OCI-LY7 (cell line): ENCODE data around the gene JAKMIP3. TPM values are rescaled to one million over a fixed set of nuclear protein-coding genes. Genes with fewer than 3 reads are reported as not detected.

Experiments
- BruUV-seq: library from RNA; stranded (reverse); fragments of 400-500 nt; replicated peaks from 2 replicates; lab custom pipeline; 2021; lab: Mats Ljungman, UMichigan
- CTCF ChIA-PET: fragments of 300-600 bp; sonication (Branson Sonifier 250); formaldehyde crosslinking; loops from one replicate; lab custom pipeline; 2022; ENCODE audit warnings: antibody characterized with exemption; ENCODE audit not compliant: unreplicated experiment; lab: Charles Lee
- POLR2A ChIA-PET: fragments of 300-600 bp; sonication (Branson Sonifier 250); formaldehyde crosslinking; loops from one replicate; lab custom pipeline; 2022; ENCODE audit warnings: antibody characterized with exemption; lab: Charles Lee
- DNase-seq: peaks from one replicate; pipeline ENCODE4 v3.0.0-alpha.2; 2015; ENCODE audit warnings: low spot score
- H2AFZ ChIP-seq: fragments of 200-600 bp; sonication (generic), shearing (Covaris generic); 2 replicates; pipeline ENCODE4 v1.6.1; 2014; ENCODE audit warnings: mild to moderate bottlenecking, antibody characterized with exemption, low read length, moderate library complexity
- H3K27ac ChIP-seq: fragments of 200-600 bp; sonication (generic); 2 replicates; pipeline ENCODE4 v1.5.1; 2014; ENCODE audit warnings: mixed run types, low read depth, mild to moderate bottlenecking, moderate library complexity, low read length, inconsistent platforms; ENCODE audit not compliant: poor library complexity, severe bottlenecking
- H3K36me3 ChIP-seq: fragments of 200-600 bp; sonication (generic); 2 replicates; pipeline ENCODE4 v1.6.1; 2014; ENCODE audit warnings: mild to moderate bottlenecking, antibody characterized with exemption, low read length, moderate library complexity, mixed read lengths; ENCODE audit not compliant: insufficient read depth
- H3K4me1 ChIP-seq: fragments of 200-600 bp; sonication (generic); 2 replicates; pipeline ENCODE4 v1.5.1; 2014; ENCODE audit warnings: mild to moderate bottlenecking, low read length; ENCODE audit not compliant: insufficient read depth, poor library complexity, severe bottlenecking
- H3K4me2 ChIP-seq: fragments of 200-600 bp; sonication (generic); 2 replicates; pipeline ENCODE4 v1.6.1; 2014; ENCODE audit warnings: mild to moderate bottlenecking, low read length
- H3K4me3 ChIP-seq: fragments of 200-600 bp; sonication (generic); 2 replicates; pipeline ENCODE4 v1.5.1; 2014; ENCODE audit warnings: mild to moderate bottlenecking, low read depth, low read length; ENCODE audit not compliant: poor library complexity, severe bottlenecking
- H3K79me2 ChIP-seq: fragments of 200-600 bp; sonication (generic); 2 replicates; pipeline ENCODE4 v1.6.1; 2016; ENCODE audit warnings: low read depth, mild to moderate bottlenecking, low read length, moderate library complexity, mixed read lengths; ENCODE audit not compliant: insufficient read depth
- H3K9me2 ChIP-seq: fragments of 200-600 bp; sonication (generic); 2 replicates; pipeline ENCODE4 v1.6.1; 2016; ENCODE audit warnings: mild to moderate bottlenecking, low read length, mixed read lengths; ENCODE audit not compliant: insufficient read depth
- H3K9me3 ChIP-seq: fragments of 200-600 bp; sonication (generic); 2 replicates; pipeline ENCODE4 v1.6.1; 2014; ENCODE audit warnings: mild to moderate bottlenecking, mixed run types, low read length, mixed read lengths
- H4K20me1 ChIP-seq: fragments of 200-600 bp; sonication (generic); 2 replicates; pipeline ENCODE4 v1.6.1; 2014; ENCODE audit warnings: mild to moderate bottlenecking, antibody characterized with exemption, low read length, moderate library complexity, mixed read lengths; ENCODE audit not compliant: insufficient read depth
- CTCF ChIP-seq: fragments of 200-600 bp; sonication (generic); conservative IDR thresholded peaks from 2 replicates; pipeline ENCODE4 v1.5.1; 2014; ENCODE audit warnings: mild to moderate bottlenecking, antibody characterized with exemption, low read length, moderate library complexity, mixed read lengths
- EZH2phosphoT487 ChIP-seq: fragments of 200-600 bp; sonication (generic); IDR thresholded peaks from 2 replicates; pipeline ENCODE4 v1.6.1; 2018; ENCODE audit warnings: low read depth, borderline replicate concordance, mild to moderate bottlenecking, mixed run types, antibody characterized with exemption, low read length, moderate library complexity, mixed read lengths
- intact Hi-C: fragments of 100-400 bp; cut with micrococcal nuclease; formaldehyde crosslinking; loops from one replicate; pipeline ENCODE4 v1.10.0; 2022; ENCODE audit not compliant: unreplicated experiment
- total RNA-seq, 2 experiments: library from RNA; depleted of rRNA in 1 of 2; stranded (reverse); fragments of >200 nt in 1 of 2; shearing (Covaris generic) in 1 of 2; gene quantifications; 2 replicates each; pipeline ENCODE4 v1.2.3, GENCODE V29; 2014 to 2022

Gene JAKMIP3
- total RNA-seq, 2 experiments from 2014 or later = 0.54 to 0.89 TPM

- Histone ChIP-seq H4K20me1 (no peaks in the 10 kb centered on the region), H3K9me2 (no peaks in the 10 kb centered on the region), H3K36me3 (no peaks in the 10 kb centered on the region), H3K79me2 (no peaks in the 10 kb centered on the region), H2AFZ (no peak overlapping the region), H3K4me2 (no peak overlapping the region), H3K4me1 (no peaks in the 10 kb centered on the region), H3K4me3 (no peak overlapping the region), H3K27ac (no peak overlapping the region), H3K9me3 (no peaks in the 10 kb centered on the region)
- no peak for DNase-seq
- no peak for TF ChIP-seq EZH2phosphoT487
- no peak for TF ChIP-seq CTCF
- no TSS peak for BruUV-seq
- CTCF ChIA-PET = no interaction called here
- intact Hi-C loops = no loop called here
- POLR2A ChIA-PET = interaction anchor here (0.6 kb wide), 1 partner anchor 1157 kb away, joined by 3 read pairs; no protein-coding TSS in a partner anchor
Measured at GRCh38 chr10:132044803-132045202, 20.9 kb upstream of the JAKMIP3 start.

- Histone ChIP-seq H3K4me2 (no peak overlapping the region), H3K27ac (no peak overlapping the region), H3K79me2 (no peaks in the 10 kb centered on the region), H3K9me2 (no peaks in the 10 kb centered on the region), H4K20me1 (no peaks in the 10 kb centered on the region), H2AFZ (no peak overlapping the region), H3K4me1 (no peaks in the 10 kb centered on the region), H3K4me3 (no peak overlapping the region), H3K36me3 (no peaks in the 10 kb centered on the region), H3K9me3 (no peaks in the 10 kb centered on the region)
- no TSS peak for BruUV-seq
- ChIA-PET CTCF (no interaction called here), POLR2A (interaction anchor here (0.6 kb wide), 1 partner anchor 1158 kb away, joined by 3 read pairs; no protein-coding TSS in a partner anchor)
- intact Hi-C loops = no loop called here
- no peak for DNase-seq
- TF ChIP-seq EZH2phosphoT487 (no peak), CTCF (no peak)
Measured at GRCh38 chr10:132045324-132045723, 20.4 kb upstream of the JAKMIP3 start.

DNA sequence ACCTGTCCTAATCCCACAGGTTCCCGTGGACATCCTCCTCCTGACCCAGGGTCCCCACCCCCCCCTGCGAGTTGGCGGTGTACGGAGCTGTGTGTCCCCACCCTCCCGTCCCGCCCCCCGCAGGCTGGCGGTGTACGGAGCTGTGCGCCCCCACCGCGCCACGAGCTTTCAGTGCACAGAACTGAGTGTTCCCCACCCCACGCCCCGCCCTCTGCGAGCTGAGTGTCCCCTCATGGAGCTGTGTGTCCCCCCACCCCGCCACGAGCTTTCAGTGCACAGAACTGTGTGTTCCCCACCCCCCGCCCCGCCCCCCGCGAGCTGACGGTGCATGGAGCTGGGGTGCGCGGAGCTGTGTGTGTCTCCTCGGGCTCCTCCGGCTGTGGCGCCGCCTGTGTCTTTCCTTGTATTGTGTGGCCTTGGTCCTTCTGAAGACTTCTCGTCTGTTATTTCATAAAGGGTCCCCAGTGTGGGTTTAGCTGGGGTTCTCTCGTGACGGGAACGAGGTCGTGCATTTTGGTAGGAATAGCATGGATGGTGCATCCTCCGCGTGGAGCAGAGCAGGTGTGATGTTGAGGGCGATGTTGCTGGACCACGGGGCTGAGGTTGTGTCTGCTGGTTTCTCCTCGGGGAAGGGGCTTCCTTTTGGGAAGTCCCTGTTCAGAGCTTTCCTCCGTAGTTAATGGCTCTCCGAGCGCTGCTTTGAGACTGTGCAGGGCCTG, 18.0 kb upstream of the JAKMIP3 start:
- TF ChIP-seq EZH2phosphoT487 = no peak
- TF ChIP-seq CTCF = no peak
- Histone ChIP-seq H3K9me2 (no peaks in the 10 kb centered on the region), H3K4me2 (no peak overlapping the region), H3K9me3 (peaks cover 11% of the 10 kb centered on the region; the same call in 1 of the 2 replicates), H4K20me1 (no peaks in the 10 kb centered on the region), H3K79me2 (no peaks in the 10 kb centered on the region), H3K4me1 (no peaks in the 10 kb centered on the region), H3K27ac (no peak overlapping the region), H3K4me3 (no peak overlapping the region), H2AFZ (no peak overlapping the region), H3K36me3 (no peaks in the 10 kb centered on the region)
- ChIA-PET POLR2A (interaction anchor here (0.6 kb wide), 1 partner anchor 1172 kb away, joined by 3 read pairs; no protein-coding TSS in a partner anchor), CTCF (no interaction called here)
- intact Hi-C loops = no loop called here
- DNase-seq = no peak
- no TSS peak for BruUV-seq
